Ecto neural progenitor cell (in vitro differentiated cells): Measurements from ENCODE around the gene LRR1.
"Not testable (repeated sequence)": the region's sequence is repeated elsewhere in the genome, so short reads cannot be mapped to it uniquely, and the experiment has no call there.

Source experiments
- DNase-seq: peaks from one replicate; pipeline ENCODE4 v3.0.0-alpha.2; 2018; ENCODE audit warnings: low spot score

The LRR1 gene

GRCh38 chr14:49586673-49587460 lies 11.9 kb upstream of the LRR1 start:
- peak; percentile 50 for DNase-seq

- no peak for DNase-seq
Observed at GRCh38 chr14:49589387-49589786, 9.4 kb upstream of the LRR1 start.

- DNase-seq: no peak
Observed at GRCh38 chr14:49593016-49593415, 5.7 kb upstream of the LRR1 start.

GRCh38 chr14:49594347-49595091 lies 4.2 kb upstream of the LRR1 start:
- DNase-seq: no peak

- DNase-seq: peak; percentile 54
Observed at GRCh38 chr14:49598189-49598484, 603 bp upstream of the LRR1 start.

- DNase-seq: no peak
Observed at GRCh38 chr14:49607583-49607982, 8.8 kb downstream of the LRR1 start.

- DNase-seq: no peak
Observed at GRCh38 chr14:49612251-49612650, 13.5 kb downstream of the LRR1 start.

- no peak for DNase-seq
Observed at GRCh38 chr14:49612671-49613070, 13.9 kb downstream of the LRR1 start.

GRCh38 chr14:49614196-49614595 lies 15.5 kb downstream of the LRR1 start:
- no peak for DNase-seq

- DNase-seq: no peak
Observed at GRCh38 chr14:49615776-49616175, 17.0 kb downstream of the LRR1 start.

GRCh38 chr14:49617852-49618519 lies 19.2 kb downstream of the LRR1 start:
- DNase-seq: no peak

- DNase-seq: not testable (repeated sequence)
Observed at GRCh38 chr14:49619273-49619672, 20.5 kb downstream of the LRR1 start.

- no peak for DNase-seq
Observed at GRCh38 chr14:49619730-49620129, 21.0 kb downstream of the LRR1 start.

GRCh38 chr14:49620182-49621113 lies 21.7 kb downstream of the LRR1 start, which contains the start of the genes MGAT2 and RPL36AL:
TSS of gene MGAT2 (plus strand) at chr14:49620799. CDS start at chr14:49621269, 470 bp downstream.
TSS of gene RPL36AL (minus strand) at chr14:49620626. CDS start at chr14:49619104, 1,522 bp downstream.
- peak; percentile 98 for DNase-seq

- peak; percentile 77 for DNase-seq
Observed at GRCh38 chr14:49621114-49621881, 22.6 kb downstream of the LRR1 start.

- DNase-seq: no peak
Observed at GRCh38 chr14:49622022-49622607, 23.4 kb downstream of the LRR1 start.

GRCh38 chr14:49623387-49623786 lies 24.6 kb downstream of the LRR1 start:
- no peak for DNase-seq

- no peak for DNase-seq
Observed at GRCh38 chr14:49623941-49624839, 25.4 kb downstream of the LRR1 start.
